RPMI8226 (cell line): ENCODE results near the gene BRIX1.

ENCODE experiments used
- DNase-seq: peaks from one replicate; pipeline ENCODE4 v3.0.0-alpha.2; 2015

The BRIX1 gene

GRCh38 chr5:34915139-34915855 lies at the start of gene BRIX1, which contains the start of gene RAD1:
Gene BRIX1 (plus strand): TSS chr5:34915711. CDS start chr5:34915739, 28 bp downstream.
Gene RAD1 (minus strand): TSS chr5:34915504. CDS start chr5:34914892, 612 bp downstream.
- peak; percentile 93 for DNase-seq

GRCh38 chr5:34866989-34867471 lies 48.5 kb upstream of the BRIX1 start:
- DNase-seq, result no peak

- DNase-seq, result no peak
These were observed 47.9 kb upstream of the BRIX1 start for GRCh38 chr5:34867660-34868059.

- DNase-seq, result no peak
These were observed 46.7 kb upstream of the BRIX1 start for GRCh38 chr5:34868791-34869190.

GRCh38 chr5:34869256-34869655 lies 46.3 kb upstream of the BRIX1 start:
- no peak for DNase-seq

GRCh38 chr5:34870382-34870781 lies 45.1 kb upstream of the BRIX1 start:
- no peak for DNase-seq

- no peak for DNase-seq
These were observed 39.2 kb upstream of the BRIX1 start for GRCh38 chr5:34876275-34876674.

GRCh38 chr5:34881246-34881645 lies 34.3 kb upstream of the BRIX1 start:
- no peak for DNase-seq

GRCh38 chr5:34886392-34887119 lies 29.0 kb upstream of the BRIX1 start:
- no peak for DNase-seq

- no peak for DNase-seq
These were observed 26.1 kb upstream of the BRIX1 start for GRCh38 chr5:34889394-34889793.

GRCh38 chr5:34891981-34892380 lies 23.5 kb upstream of the BRIX1 start:
- DNase-seq, result no peak

- DNase-seq, result no peak
These were observed 23.1 kb upstream of the BRIX1 start for GRCh38 chr5:34892414-34892813.

GRCh38 chr5:34894716-34895115 lies 20.8 kb upstream of the BRIX1 start:
- no peak for DNase-seq

- DNase-seq, result no peak
These were observed 19.7 kb upstream of the BRIX1 start for GRCh38 chr5:34895641-34896419.

- DNase-seq, result no peak
These were observed 17.9 kb upstream of the BRIX1 start for GRCh38 chr5:34897646-34898045.

GRCh38 chr5:34898258-34898895 lies 17.1 kb upstream of the BRIX1 start:
- peak; percentile 53 for DNase-seq

GRCh38 chr5:34899066-34899465 lies 16.4 kb upstream of the BRIX1 start:
- DNase-seq, result no peak

- no peak for DNase-seq
These were observed 14.9 kb upstream of the BRIX1 start for GRCh38 chr5:34900652-34901051.

GRCh38 chr5:34903260-34903659 lies 12.3 kb upstream of the BRIX1 start:
- DNase-seq, result no peak

GRCh38 chr5:34905564-34905963 lies 9.9 kb upstream of the BRIX1 start:
- DNase-seq, result no peak

- no peak for DNase-seq
These were observed 2.4 kb upstream of the BRIX1 start for GRCh38 chr5:34913072-34913471.

- peak; percentile 11 for DNase-seq
These were observed 806 bp upstream of the BRIX1 start for GRCh38 chr5:34914671-34915138.

- no peak for DNase-seq
These were observed 313 bp downstream of the BRIX1 start for GRCh38 chr5:34915856-34916192.
